ENCODE data around the gene ABHD8.

GRCh38 chr19:17286752-17287151 lies 16.5 kb downstream of the ABHD8 start:
- TF ChIP-seq CTCF (IDR thresholded peaks at IDR 0.05) (no peak), POLR2A (IDR thresholded peaks at IDR 0.05) (no peak)

Data from testis (tissue), 2 donors.